ENCODE data around the gene ELMO1.

- TF ChIP-seq, protein P1, sequence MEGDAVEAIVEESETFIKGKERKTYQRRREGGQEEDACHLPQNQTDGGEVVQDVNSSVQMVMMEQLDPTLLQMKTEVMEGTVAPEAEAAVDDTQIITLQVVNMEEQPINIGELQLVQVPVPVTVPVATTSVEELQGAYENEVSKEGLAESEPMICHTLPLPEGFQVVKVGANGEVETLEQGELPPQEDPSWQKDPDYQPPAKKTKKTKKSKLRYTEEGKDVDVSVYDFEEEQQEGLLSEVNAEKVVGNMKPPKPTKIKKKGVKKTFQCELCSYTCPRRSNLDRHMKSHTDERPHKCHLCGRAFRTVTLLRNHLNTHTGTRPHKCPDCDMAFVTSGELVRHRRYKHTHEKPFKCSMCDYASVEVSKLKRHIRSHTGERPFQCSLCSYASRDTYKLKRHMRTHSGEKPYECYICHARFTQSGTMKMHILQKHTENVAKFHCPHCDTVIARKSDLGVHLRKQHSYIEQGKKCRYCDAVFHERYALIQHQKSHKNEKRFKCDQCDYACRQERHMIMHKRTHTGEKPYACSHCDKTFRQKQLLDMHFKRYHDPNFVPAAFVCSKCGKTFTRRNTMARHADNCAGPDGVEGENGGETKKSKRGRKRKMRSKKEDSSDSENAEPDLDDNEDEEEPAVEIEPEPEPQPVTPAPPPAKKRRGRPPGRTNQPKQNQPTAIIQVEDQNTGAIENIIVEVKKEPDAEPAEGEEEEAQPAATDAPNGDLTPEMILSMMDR (IDR thresholded peaks at IDR 0.05; ENCODE audit: borderline replicate concordance, extremely low read depth, low read length, poor library complexity, severe bottlenecking): no peak
- no peak for TF ChIP-seq EZH2 (IDR thresholded peaks at IDR 0.05; ENCODE audit: borderline replicate concordance, low read depth, low read length, severe bottlenecking)
These were observed 433.2 kb downstream of the ELMO1 start for GRCh38 chr7:37015353-37016034.

Measured in DND-41 (cell line).